Measurements from ENCODE around the gene TAS2R5. TPM values are rescaled to one million over a fixed set of nuclear protein-coding genes. Genes with fewer than 3 reads are reported as not detected.
A peak's percentile ranks its signal among the peaks of the same experiment; 100 is the strongest.
"Not testable (repeated sequence)": the region's sequence is repeated elsewhere in the genome, so short reads cannot be mapped to it uniquely, and the experiment has no call there.

Gene TAS2R5
- polyA plus RNA-seq (2011; rRNA removed), result 0.43 and 0.64 TPM in 2 replicates
- polyA minus RNA-seq (2011; rRNA and poly(A)+ RNA removed), result 1.5 and 1.7 TPM in 2 replicates

- POLR2A ChIA-PET, result no interaction called here
- CTCF ChIA-PET, result no interaction called here
- H3K27me3 ChIP-seq (ENCODE audit: control insufficient read depth, insufficient read depth, low read length), result no peaks in the 10 kb centered on the region
- no peak within 1 kb of the TSS for H3K4me3 ChIP-seq (ENCODE audit: low read depth, low read length)
- peaks cover 5% of the 10 kb centered on the region; the same call in 1 of the 2 replicates for H3K36me3 ChIP-seq (ENCODE audit: control insufficient read depth, insufficient read depth, low read length)
- TF ChIP-seq CTCF (IDR thresholded peaks at IDR 0.05; ENCODE audit: insufficient read depth, low read depth, low read length), result no peak
- DNase-seq (ENCODE audit: low read depth), result no peak
These were observed at the start of gene TAS2R5 for GRCh38 chr7:141789917-141790316. TSS of gene TAS2R5 (plus strand) at chr7:141790217. CDS start at chr7:141790362, 145 bp downstream.

GRCh38 chr7:141742229-141742628, 47.8 kb upstream of the TAS2R5 start:
- POLR2A ChIA-PET, result no interaction called here
- H3K36me3 ChIP-seq (ENCODE audit: control insufficient read depth, insufficient read depth, low read length), result peaks cover 11% of the 10 kb centered on the region
- no peak overlapping the region for H3K4me3 ChIP-seq (ENCODE audit: low read depth, low read length)
- TF ChIP-seq CTCF (IDR thresholded peaks at IDR 0.05; ENCODE audit: insufficient read depth, low read depth, low read length), result no peak
- CTCF ChIA-PET, result interaction anchor here (1.6 kb wide), 1 partner anchor 15 kb away, joined by 4 read pairs; no protein-coding TSS in a partner anchor
- no peak for DNase-seq (ENCODE audit: low read depth)
- no peaks in the 10 kb centered on the region for H3K27me3 ChIP-seq (ENCODE audit: control insufficient read depth, insufficient read depth, low read length)

- ChIA-PET POLR2A (no interaction called here), CTCF (no interaction called here)
- H3K4me3 ChIP-seq (ENCODE audit: low read depth, low read length), result no peak overlapping the region
- no peak for DNase-seq (ENCODE audit: low read depth)
- no peaks in the 10 kb centered on the region for H3K27me3 ChIP-seq (ENCODE audit: control insufficient read depth, insufficient read depth, low read length)
- no peak for TF ChIP-seq CTCF (IDR thresholded peaks at IDR 0.05; ENCODE audit: insufficient read depth, low read depth, low read length)
- peaks cover 15% of the 10 kb centered on the region for H3K36me3 ChIP-seq (ENCODE audit: control insufficient read depth, insufficient read depth, low read length)
These were observed 45.9 kb upstream of the TAS2R5 start for GRCh38 chr7:141744131-141744530.

- Histone ChIP-seq H3K4me3 (ENCODE audit: low read depth, low read length) (no peak overlapping the region), H3K36me3 (ENCODE audit: control insufficient read depth, insufficient read depth, low read length) (peaks cover 21% of the 10 kb centered on the region), H3K27me3 (ENCODE audit: control insufficient read depth, insufficient read depth, low read length) (no peaks in the 10 kb centered on the region)
- POLR2A ChIA-PET, result no interaction called here
- TF ChIP-seq CTCF (IDR thresholded peaks at IDR 0.05; ENCODE audit: insufficient read depth, low read depth, low read length), result no peak
- CTCF ChIA-PET, result interaction anchor here (3.4 kb wide), 1 partner anchor 10 kb away, joined by 17 read pairs; the partner anchor contains the start of gene SSBP1
- DNase-seq (ENCODE audit: low read depth), result no peak
These were observed 41.6 kb upstream of the TAS2R5 start for GRCh38 chr7:141748396-141748795.

DNA sequence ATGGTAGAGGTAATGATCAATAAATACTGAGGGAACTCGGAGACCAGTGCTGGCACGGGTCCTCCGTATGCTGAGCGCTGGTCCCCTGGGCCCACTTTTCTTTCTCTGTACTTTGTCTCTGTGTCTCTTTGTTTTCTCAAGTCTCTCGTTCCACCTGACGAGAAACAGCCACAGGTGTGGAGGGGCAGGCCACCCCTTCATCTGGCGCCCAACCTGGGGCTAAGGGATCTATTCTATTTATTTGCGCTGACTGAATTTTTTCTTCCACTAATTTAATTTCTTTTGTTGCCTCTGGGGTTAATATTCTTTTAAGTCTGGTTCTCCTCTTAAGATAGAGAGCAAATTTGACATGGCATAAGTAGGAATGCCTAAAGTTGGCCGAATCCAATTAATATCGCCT, 38.1 kb upstream of the TAS2R5 start:
- CTCF ChIA-PET; POLR2A ChIA-PET; H3K27me3 ChIP-seq (ENCODE audit: control insufficient read depth, insufficient read depth, low read length); H3K4me3 ChIP-seq (ENCODE audit: low read depth, low read length); DNase-seq (ENCODE audit: low read depth): not testable (repeated sequence)
- peaks cover 16% of the 10 kb centered on the region for H3K36me3 ChIP-seq (ENCODE audit: control insufficient read depth, insufficient read depth, low read length)

- CTCF ChIA-PET, result no interaction called here
- peaks cover 15% of the 10 kb centered on the region for H3K36me3 ChIP-seq (ENCODE audit: control insufficient read depth, insufficient read depth, low read length)
- DNase-seq (ENCODE audit: low read depth), result no peak
- H3K4me3 ChIP-seq (ENCODE audit: low read depth, low read length), result no peak overlapping the region
- H3K27me3 ChIP-seq (ENCODE audit: control insufficient read depth, insufficient read depth, low read length), result no peaks in the 10 kb centered on the region
- peak; percentile 24; the same call in 1 of the 2 replicates for TF ChIP-seq CTCF (IDR thresholded peaks at IDR 0.05; ENCODE audit: insufficient read depth, low read depth, low read length)
- POLR2A ChIA-PET, result no interaction called here
These were observed 37.4 kb upstream of the TAS2R5 start for GRCh38 chr7:141752634-141753033.
